Measurements from ENCODE around the gene ZFP62.

GRCh38 chr5:180898621-180899246 lies 37.7 kb upstream of the ZFP62 start, which contains the start of gene BTNL8:
- TF ChIP-seq POLR2A (IDR thresholded peaks at IDR 0.05; ENCODE audit: low read depth, low read length) (no peak), CTCF (conservative IDR thresholded peaks at IDR 0.05; ENCODE audit: low read depth, low read length) (no peak), RAD21 (IDR thresholded peaks at IDR 0.05; ENCODE audit: low read length) (no peak), RCOR1 (IDR thresholded peaks at IDR 0.05; ENCODE audit: insufficient replicate concordance, low read length) (no peak), SMC3 (IDR thresholded peaks at IDR 0.05; ENCODE audit: low read depth, low read length) (no peak), BHLHE40 (IDR thresholded peaks at IDR 0.05; ENCODE audit: low read depth, low read length) (no peak), CEBPB (IDR thresholded peaks at IDR 0.05; ENCODE audit: low read depth, low read length) (no peak), ELK1 (IDR thresholded peaks at IDR 0.05; ENCODE audit: borderline replicate concordance, low read depth, low read length) (no peak)

Measured in IMR-90 (cell line).